SK-N-MC (cell line): ENCODE measurements around the gene KIF12.
"Not testable (repeated sequence)": the region's sequence is repeated elsewhere in the genome, so short reads cannot be mapped to it uniquely, and the experiment has no call there.

Experiments
- DNase-seq: peaks from one replicate; pipeline ENCODE4 v3.0.0-alpha.2; 2011; ENCODE audit warnings: low read depth, low spot score
- H3K27ac ChIP-seq: fragments of 200-600 bp; sonication (generic); 2 replicates; pipeline ENCODE4 v1.5.1; 2016; ENCODE audit warnings: mixed run types
- H3K36me3 ChIP-seq: fragments of 200-600 bp; sonication (generic); 2 replicates; pipeline ENCODE4 v1.6.1; 2017; ENCODE audit warnings: antibody characterized with exemption, low read length, mixed read lengths; ENCODE audit not compliant: insufficient read depth
- H3K4me3 ChIP-seq: fragments of 200-600 bp; sonication (generic); 2 replicates; pipeline ENCODE4 v1.5.1; 2016
- H3K9ac ChIP-seq: fragments of 200-600 bp; sonication (generic); 2 replicates; pipeline ENCODE4 v1.8.0; 2017; ENCODE audit warnings: mixed run types, mixed read lengths; ENCODE audit not compliant: insufficient read length
- H3K9me3 ChIP-seq: fragments of 200-600 bp; sonication (generic); 2 replicates; pipeline ENCODE4 v1.6.1; 2017; ENCODE audit warnings: low read depth, mild to moderate bottlenecking, antibody characterized with exemption, low read length, moderate library complexity, mixed read lengths
- EZH2 ChIP-seq: fragments of 200-600 bp; sonication (generic); IDR thresholded peaks from one replicate; pipeline ENCODE4 v1.6.1; 2017; ENCODE audit warnings: antibody characterized with exemption
- FOXP2 ChIP-seq: optimal IDR thresholded peaks from 2 replicates; pipeline ENCODE3; 2011; ENCODE audit warnings: mild to moderate bottlenecking, moderate library complexity; ENCODE audit not compliant: insufficient read depth; ENCODE audit errors: extremely low read length, control extremely low read depth
- POLR2AphosphoS5 ChIP-seq: IDR thresholded peaks from 2 replicates; pipeline ENCODE4 v1.6.1; 2012; ENCODE audit warnings: mild to moderate bottlenecking, low read depth, low read length, borderline replicate concordance

Gene KIF12

GRCh38 chr9:114084282-114085073 lies 14.6 kb downstream of the KIF12 start:
- Histone ChIP-seq H3K36me3 (no peaks in the 10 kb centered on the region), H3K4me3 (no peak overlapping the region), H3K27ac (no peak overlapping the region), H3K9me3 (no peaks in the 10 kb centered on the region), H3K9ac (no peak overlapping the region)
- no peak for DNase-seq
- TF ChIP-seq FOXP2: no peak
- TF ChIP-seq EZH2: no peak
- no peak for TF ChIP-seq POLR2AphosphoS5

- TF ChIP-seq FOXP2 (no peak), EZH2 (no peak), POLR2AphosphoS5 (no peak)
- Histone ChIP-seq H3K4me3 (no peak overlapping the region), H3K9me3 (no peaks in the 10 kb centered on the region), H3K36me3 (no peaks in the 10 kb centered on the region), H3K9ac (no peak overlapping the region), H3K27ac (no peak overlapping the region)
- DNase-seq: no peak
These were observed 15.4 kb downstream of the KIF12 start for GRCh38 chr9:114083666-114084065.

GRCh38 chr9:114082763-114083412 lies 16.2 kb downstream of the KIF12 start:
- H3K9ac ChIP-seq, H3K36me3 ChIP-seq, H3K27ac ChIP-seq, DNase-seq, H3K9me3 ChIP-seq, H3K4me3 ChIP-seq: not testable (repeated sequence)

GRCh38 chr9:114082017-114082762 lies 16.9 kb downstream of the KIF12 start:
- DNase-seq: peak; percentile 72
- H3K4me3 ChIP-seq: no peak overlapping the region
- TF ChIP-seq POLR2AphosphoS5 (no peak), FOXP2 (no peak), EZH2 (no peak)

GRCh38 chr9:114081441-114082016 lies 17.6 kb downstream of the KIF12 start:
- TF ChIP-seq POLR2AphosphoS5 (no peak), EZH2 (no peak), FOXP2 (no peak)
- H3K36me3 ChIP-seq: no peaks in the 10 kb centered on the region
- no peak for DNase-seq
- H3K9ac ChIP-seq: no peak overlapping the region
- H3K4me3 ChIP-seq: no peak overlapping the region
- no peak overlapping the region for H3K27ac ChIP-seq
- no peaks in the 10 kb centered on the region for H3K9me3 ChIP-seq

More at GRCh38 chr9:114082017-114082762, 16.9 kb downstream of the KIF12 start:
- no peak overlapping the region for H3K9ac ChIP-seq
- no peaks in the 10 kb centered on the region for H3K9me3 ChIP-seq
- no peaks in the 10 kb centered on the region for H3K36me3 ChIP-seq
- no peak overlapping the region for H3K27ac ChIP-seq

GRCh38 chr9:114080773-114081440 lies 18.2 kb downstream of the KIF12 start:
- no peak overlapping the region for H3K9ac ChIP-seq
- TF ChIP-seq EZH2: no peak
- no peak for DNase-seq

GRCh38 chr9:114080195-114080772 lies 18.8 kb downstream of the KIF12 start:
- DNase-seq: no peak
- H3K9ac ChIP-seq: no peak overlapping the region
- H3K4me3 ChIP-seq: no peak overlapping the region

More at GRCh38 chr9:114080773-114081440, 18.2 kb downstream of the KIF12 start:
- Histone ChIP-seq H3K36me3 (no peaks in the 10 kb centered on the region), H3K9me3 (no peaks in the 10 kb centered on the region), H3K4me3 (no peak overlapping the region), H3K27ac (no peak overlapping the region)

GRCh38 chr9:114078781-114079156 lies 20.3 kb downstream of the KIF12 start:
- Histone ChIP-seq H3K9ac (no peak overlapping the region), H3K36me3 (no peaks in the 10 kb centered on the region), H3K27ac (no peak overlapping the region), H3K4me3 (no peak overlapping the region), H3K9me3 (no peaks in the 10 kb centered on the region)
- no peak for TF ChIP-seq FOXP2
- TF ChIP-seq POLR2AphosphoS5: no peak
- TF ChIP-seq EZH2: no peak
- no peak for DNase-seq

More at GRCh38 chr9:114080195-114080772, 18.8 kb downstream of the KIF12 start:
- Histone ChIP-seq H3K9me3 (no peaks in the 10 kb centered on the region), H3K36me3 (no peaks in the 10 kb centered on the region), H3K27ac (no peak overlapping the region)
- TF ChIP-seq EZH2: no peak
